HG03064 (cell line): ENCODE data around the gene PCSK4.

ENCODE experiments used
- ATAC-seq: cut with Tn5 transposase; IDR thresholded peaks from one replicate; pipeline ENCODE4 v1.9.1; 2021; ENCODE audit warnings: low read depth; ENCODE audit not compliant: unreplicated experiment

The PCSK4 gene

DNA sequence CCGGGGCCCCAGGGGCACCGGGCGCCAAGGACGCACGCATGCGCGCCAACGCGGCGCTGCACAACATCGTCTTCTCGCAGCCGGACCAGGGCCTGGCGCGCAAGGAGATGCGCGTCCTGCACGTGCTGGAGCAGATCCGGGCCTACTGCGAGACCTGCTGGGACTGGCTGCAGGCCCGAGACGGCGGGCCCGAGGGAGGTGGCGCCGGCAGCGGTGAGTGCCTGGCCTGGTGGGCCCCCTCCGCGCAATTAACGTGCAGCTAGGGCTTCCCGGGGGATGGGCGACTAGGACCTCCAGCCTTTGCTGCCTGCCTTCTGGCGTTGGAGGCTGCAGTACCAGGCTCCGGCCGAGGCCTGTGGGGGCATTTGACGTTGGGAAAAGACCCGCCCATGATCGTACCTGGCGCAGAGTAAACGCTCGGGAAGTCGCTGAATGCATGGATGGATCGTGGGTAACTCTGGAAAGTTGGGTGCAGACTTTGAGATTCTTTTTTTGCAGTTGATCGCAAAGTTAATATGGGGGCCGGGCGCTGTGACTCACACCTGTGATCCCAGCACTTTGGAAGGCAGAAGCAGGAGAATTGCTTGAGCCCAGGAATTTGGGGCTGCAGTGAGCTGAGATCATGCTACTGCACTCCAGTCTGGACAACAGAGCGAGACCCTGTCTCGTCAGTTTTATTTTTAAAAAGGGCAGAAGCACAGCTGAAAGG, 33.0 kb downstream of the PCSK4 start:
- no peak for ATAC-seq

DNA sequence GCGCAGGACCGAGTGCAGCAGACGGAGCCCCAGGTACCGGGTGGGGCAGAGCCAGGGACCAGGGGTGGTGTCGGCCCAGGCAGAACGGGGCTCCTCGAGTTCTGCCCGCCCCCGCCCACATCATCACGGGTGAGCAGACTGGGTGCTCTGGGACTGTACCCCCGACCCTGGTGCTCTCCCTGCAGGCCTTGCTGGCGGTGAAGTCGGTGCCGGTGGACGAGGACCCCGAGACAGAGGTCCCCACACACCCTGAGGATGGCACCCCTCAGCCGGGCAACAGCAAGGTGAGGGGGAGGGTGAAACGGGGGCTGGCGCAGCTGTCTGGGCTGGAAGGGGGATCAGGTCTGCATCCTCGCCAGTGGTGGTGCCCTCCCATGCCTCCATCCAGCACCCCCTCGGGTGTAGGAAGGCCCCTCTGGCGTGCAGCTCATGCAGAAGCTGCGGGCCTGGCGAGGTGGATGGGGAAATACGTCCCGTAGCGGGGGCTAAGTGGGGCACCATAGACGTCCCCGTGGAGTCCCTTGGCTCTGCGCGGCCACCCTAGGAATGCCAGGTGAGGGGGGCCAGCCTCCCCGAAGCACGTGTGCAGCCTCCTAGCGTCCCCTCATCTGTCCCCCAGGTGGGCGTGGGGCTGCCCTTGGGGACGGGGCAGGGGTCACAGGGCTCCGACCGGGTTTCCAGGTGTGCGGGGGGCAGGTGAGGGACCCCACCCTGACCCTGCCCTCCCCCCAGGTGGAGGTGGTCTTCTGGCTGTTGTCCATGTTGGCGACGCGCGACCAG, 33.8 kb downstream of the PCSK4 start:
- no peak for ATAC-seq

- no peak for ATAC-seq
These were observed 34.6 kb downstream of the PCSK4 start for GRCh38 chr19:1455336-1456120.

DNA sequence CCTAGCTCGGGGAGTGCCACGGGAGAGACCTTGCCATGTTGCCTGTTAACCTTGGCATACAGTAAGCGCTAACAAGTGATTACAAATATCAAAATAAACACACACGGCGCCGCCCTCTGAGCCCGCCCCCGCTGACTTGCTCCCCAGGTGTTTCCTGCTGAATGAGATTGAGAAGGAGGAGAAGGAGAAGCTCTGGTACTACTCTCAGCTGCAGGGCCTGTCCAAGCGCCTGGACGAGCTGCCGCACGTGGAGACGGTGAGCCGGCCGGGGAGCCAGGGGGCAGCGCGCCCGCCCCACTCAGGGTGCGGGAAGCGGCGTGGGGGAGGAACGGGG, 35.2 kb downstream of the PCSK4 start:
- ATAC-seq = no peak

DNA sequence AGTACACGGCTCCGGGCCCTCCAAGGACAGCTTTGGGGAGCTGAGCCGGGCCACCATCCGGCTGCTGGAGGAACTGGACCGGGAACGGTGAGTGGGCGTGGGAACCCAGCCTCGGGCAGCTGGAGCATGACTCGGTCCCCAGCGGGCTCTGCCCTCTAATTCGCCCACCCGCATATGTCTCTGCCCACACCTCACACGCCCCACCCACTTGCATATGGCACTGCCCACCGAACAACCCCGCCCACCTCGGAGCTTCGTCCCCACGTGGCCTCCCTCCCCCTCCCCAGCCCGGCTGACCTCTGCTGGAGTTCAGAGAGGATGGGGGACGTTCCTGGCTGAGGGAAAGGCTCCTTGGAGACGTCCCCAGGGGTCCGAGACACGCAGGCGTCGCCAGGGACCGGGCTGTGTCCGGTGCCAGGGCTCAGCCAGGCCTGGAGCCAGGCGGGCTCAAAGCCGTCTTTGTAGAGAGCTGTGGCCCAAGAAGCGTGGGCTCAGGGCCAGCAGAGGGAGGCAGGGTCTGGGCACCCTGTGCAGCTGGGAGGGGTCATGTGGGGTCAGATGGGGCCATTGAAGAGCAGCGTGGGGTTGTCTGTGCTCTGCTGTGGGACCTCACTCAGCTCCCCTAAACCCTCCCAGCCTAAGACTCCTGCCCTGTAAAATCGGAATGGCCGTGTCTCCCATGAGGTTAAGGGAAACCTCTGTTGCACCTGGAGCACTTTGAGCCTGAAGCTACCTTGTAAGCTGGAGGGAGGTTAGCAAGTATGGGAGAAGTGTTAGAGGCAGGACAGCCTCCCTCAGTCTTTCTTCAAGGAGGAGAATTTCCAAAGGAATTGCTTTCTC, 36.4 kb downstream of the PCSK4 start:
- no peak for ATAC-seq

DNA sequence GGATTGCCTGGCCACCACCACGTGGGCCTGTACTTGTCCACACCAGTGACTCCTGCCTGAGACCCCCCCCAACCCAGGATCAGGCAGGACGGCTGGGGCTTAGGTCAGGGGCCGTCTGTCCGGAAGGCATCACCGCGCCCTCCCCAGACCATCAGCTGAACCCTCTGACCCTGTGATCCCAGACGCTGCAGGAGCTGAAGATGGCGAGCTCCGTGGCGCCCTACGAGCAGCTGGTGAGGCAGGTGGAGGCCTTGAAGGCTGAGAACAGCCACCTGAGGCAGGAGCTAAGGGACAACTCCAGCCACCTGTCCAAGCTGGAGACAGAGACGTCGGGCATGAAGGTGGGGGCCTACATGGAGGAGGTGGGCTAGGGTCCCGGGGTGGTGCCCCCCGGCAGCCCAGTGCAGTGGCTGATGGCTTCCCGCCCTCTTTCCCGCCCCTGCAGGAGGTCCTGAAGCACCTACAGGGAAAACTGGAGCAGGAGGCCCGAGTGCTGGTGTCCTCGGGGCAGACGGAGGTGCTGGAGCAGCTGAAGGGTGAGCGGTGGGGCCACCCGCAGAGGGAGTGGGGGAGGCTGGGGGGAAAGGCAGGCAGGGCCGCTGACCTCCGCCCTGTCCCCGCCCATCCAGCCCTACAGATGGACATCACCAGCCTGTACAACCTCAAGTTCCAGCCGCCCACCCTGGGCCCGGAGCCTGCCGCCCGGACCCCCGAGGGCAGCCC, 37.2 kb downstream of the PCSK4 start:
- no peak for ATAC-seq

DNA sequence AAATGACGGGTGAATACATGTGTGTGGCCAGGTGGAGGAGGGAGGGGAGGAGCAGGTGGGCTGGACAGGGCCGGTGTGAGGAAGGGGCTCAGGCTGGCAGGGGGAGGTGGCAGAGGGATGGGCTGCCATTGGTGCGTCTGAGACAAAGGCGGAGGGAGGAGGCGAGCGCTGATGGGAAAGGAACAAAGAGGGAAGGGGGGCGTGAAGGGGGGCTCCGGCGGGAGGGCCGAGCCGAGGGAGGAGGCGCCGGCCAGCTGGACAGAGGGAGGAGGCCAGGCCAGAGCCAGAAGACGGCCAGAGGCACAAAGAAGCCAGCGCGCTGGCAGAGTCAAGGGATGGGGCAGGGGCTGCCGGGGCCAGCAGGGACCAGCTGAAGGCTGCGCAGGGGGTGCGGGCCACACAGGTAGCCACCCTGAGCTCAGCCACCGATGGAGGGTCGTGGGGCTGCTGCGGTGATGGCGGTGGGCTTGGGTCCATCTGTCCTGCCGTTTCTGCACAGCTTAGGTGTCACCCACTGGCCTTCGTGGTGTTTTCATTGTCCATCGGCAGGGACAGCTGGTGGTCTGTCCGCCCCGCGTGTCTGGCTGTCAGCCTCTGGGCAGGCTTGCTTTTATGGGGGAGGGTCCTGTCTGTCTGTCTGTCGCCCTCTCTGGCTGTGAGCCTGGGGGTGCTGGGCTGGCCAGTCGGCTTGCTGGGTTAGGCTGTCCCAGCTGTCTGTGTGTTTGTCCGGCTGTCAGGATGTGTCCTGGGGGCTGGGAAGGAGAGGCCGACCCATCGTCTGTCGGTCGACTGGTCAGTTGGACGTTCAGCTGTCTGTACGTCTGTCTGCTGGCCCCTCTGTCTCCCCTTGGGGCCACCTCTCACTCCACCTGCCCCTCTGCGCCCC, 38.0 kb downstream of the PCSK4 start:
- no peak for ATAC-seq

- ATAC-seq = no peak
These were observed 39.1 kb downstream of the PCSK4 start for GRCh38 chr19:1450735-1451731.

DNA sequence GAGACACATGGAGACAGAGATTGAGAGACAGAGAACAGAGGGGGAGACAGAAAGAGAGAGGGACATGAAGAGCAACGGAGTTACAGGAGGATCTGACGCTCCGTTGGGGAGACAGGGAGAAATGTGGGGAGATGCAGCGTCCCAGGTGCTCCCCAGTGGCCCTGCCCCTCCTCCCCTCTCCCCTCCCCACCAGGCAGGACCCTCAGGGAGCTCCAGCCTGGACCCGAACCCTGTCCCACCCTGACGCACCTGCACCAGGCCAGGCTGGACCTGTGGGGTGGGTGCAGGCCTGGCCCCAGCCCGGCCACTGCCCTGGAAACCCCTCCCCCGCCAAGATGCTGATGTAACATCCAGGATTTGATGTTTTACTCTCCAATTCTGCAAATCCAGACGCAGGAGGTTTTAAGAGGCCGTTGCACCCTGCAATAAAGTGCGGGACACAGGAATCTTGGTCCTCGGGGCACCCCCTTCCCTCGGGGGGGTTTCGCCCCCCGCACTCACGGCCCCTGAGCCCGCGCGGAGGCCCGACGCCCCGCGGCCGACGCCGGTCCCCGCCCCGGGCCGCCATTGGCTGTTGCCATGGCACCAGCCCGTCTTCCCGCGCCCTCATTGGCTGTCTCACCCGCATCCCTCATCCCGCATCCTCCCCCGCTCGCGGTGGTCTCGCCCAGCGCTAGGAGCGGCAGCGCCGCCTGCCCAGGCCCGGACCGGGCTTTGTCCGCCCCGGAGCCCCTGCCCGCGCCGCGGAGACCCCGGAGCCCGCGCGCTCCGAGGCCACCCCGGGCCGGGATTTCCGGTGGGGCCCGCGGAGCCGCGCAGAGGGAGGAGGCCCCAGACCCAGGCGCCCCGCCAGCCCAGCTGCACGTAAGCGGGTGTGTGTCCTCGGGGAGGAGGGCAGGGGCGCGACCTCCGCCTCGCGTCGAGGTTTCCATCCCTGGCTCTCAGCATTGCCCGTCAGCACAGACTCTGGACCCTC, 40.4 kb downstream of the PCSK4 start, which contains the start of gene APC2:
APC2 (plus strand) TSS at position 655 of the 976 bp plus-strand sequence. CDS start 2,881 bp downstream, outside the sequence.
- ATAC-seq = no peak

GRCh38 chr19:1447944-1448343, 42.2 kb downstream of the PCSK4 start:
- no peak for ATAC-seq

GRCh38 chr19:1447504-1447903, 42.6 kb downstream of the PCSK4 start:
- no peak for ATAC-seq

DNA sequence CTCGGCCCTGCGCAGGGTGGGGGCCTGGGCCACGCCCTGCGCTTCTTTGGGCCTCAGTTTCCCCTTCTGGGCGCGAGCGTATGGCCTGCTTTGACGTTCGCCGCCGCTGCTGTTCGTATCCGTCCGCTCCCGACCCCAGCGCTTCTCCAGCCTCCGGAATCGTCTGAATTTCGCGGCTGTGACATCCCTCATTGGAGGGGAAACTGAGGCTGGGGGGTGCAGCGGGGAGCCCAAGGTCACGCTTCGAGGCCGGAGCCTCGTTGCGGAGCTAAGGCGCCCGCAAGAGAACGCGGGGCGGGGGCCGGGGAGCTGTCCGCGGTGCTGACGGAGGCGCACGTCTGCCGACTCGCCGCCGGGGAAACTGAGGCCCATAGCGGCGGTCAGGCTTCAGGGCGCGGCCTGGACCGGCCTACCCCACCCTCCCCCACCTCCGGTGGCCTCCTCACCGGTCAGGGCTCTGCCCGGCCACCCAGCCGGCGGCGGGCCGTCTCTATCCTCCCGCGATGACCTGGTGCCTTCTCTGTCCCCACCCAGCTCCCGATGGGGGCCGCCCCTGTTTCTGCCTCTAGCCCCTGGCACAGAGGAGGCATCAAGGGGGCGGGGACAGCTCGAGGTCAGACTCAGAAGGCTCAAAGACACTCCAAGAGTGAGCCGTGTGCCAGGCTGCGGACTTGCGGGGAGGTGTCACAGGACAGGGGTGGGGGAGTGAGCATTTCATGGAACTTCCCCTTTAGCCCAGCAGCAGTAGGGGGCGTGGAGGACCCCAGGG, 43.3 kb downstream of the PCSK4 start:
- ATAC-seq = no peak

- no peak for ATAC-seq
These were observed 44.0 kb downstream of the PCSK4 start for GRCh38 chr19:1445932-1446712.

DNA sequence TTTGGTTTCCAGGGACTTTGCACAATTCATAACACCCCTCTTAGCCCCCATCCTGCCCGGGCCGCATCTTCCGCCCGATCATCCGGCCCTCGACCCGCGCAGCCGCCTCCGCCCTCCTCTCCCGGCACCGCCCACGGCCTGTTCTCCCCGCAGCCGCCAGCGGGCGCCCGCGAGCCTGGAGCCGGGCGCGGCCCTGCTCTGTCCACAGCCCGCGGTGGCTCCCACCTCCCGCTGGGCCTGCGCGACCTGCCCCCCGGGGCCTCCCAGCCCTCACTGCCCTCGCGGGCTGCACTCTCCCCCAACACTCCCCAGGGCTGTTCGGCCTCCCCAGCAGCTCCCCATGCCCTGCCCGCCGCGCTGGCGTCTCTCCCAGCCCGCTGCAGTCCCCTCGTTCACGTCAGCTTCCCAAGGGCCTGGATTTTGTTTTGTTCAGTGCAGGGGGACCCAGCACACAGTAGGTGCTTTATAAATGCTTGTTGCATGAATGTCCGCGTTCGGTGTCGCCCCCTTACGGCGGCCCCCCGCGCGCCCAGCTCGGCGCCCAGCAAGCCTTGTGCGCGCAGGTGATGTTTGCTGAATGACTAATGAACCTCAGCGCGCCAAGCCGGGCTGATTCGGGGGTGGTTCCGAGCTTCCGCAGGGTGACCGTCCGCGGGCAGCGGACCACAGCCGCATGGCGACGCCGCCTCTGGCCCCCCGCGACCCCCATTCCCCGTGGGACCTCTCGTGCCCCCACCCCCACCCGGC, 44.8 kb downstream of the PCSK4 start:
- ATAC-seq = no peak
